ENCODE measurements around the gene IGFALS.
A peak's percentile ranks its signal among the peaks of the same experiment; 100 is the strongest.

Gene IGFALS

DNA sequence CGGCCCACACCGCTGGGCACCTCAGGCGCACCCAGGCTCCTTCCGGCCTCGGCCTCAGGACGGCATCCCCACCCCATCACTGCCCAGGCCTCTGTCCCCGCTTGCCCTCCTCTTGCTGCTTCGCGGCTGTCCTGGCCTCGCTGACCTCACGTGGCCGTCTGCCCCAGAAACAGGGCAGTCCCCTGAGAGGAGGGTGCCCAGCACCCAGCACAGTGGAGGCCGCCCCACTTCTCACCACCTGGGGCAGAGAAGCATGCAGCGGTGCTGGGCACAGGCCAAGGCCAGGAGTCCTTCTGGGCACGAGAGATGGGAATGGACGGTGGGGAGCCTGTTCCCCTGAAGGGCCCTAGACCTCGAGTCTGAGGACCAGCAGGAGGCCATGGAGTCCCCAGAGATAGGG, 24.2 kb upstream of the IGFALS start:
- TF ChIP-seq, protein P1, sequence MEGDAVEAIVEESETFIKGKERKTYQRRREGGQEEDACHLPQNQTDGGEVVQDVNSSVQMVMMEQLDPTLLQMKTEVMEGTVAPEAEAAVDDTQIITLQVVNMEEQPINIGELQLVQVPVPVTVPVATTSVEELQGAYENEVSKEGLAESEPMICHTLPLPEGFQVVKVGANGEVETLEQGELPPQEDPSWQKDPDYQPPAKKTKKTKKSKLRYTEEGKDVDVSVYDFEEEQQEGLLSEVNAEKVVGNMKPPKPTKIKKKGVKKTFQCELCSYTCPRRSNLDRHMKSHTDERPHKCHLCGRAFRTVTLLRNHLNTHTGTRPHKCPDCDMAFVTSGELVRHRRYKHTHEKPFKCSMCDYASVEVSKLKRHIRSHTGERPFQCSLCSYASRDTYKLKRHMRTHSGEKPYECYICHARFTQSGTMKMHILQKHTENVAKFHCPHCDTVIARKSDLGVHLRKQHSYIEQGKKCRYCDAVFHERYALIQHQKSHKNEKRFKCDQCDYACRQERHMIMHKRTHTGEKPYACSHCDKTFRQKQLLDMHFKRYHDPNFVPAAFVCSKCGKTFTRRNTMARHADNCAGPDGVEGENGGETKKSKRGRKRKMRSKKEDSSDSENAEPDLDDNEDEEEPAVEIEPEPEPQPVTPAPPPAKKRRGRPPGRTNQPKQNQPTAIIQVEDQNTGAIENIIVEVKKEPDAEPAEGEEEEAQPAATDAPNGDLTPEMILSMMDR (IDR thresholded peaks at IDR 0.05; ENCODE audit: insufficient read depth, low read depth, low read length, missing control alignments): no peak
- no peak for DNase-seq (ENCODE audit: low read depth)
- no peak overlapping the region for H3K4me3 ChIP-seq (ENCODE audit: low read depth, low read length)

DNA sequence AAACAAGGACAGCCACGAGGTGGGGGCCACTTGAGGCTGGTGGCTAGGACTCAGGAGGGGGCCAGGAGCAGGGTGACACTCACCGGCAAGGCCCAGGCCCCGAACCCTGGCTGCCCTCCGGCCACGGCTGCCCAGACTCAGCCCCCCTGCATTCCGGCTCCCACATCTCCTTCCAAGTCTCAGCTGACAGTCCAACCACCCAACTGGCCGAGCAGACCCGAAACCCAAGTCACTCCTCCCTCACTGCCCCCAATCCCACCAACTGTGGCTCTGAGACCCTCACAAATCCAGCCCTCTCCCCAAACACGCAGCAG, 23.7 kb upstream of the IGFALS start:
- no peak overlapping the region for H3K4me3 ChIP-seq (ENCODE audit: low read depth, low read length)
- no peak for DNase-seq (ENCODE audit: low read depth)
- TF ChIP-seq, protein P1 (IDR thresholded peaks at IDR 0.05; ENCODE audit: insufficient read depth, low read depth, low read length, missing control alignments): no peak

DNA sequence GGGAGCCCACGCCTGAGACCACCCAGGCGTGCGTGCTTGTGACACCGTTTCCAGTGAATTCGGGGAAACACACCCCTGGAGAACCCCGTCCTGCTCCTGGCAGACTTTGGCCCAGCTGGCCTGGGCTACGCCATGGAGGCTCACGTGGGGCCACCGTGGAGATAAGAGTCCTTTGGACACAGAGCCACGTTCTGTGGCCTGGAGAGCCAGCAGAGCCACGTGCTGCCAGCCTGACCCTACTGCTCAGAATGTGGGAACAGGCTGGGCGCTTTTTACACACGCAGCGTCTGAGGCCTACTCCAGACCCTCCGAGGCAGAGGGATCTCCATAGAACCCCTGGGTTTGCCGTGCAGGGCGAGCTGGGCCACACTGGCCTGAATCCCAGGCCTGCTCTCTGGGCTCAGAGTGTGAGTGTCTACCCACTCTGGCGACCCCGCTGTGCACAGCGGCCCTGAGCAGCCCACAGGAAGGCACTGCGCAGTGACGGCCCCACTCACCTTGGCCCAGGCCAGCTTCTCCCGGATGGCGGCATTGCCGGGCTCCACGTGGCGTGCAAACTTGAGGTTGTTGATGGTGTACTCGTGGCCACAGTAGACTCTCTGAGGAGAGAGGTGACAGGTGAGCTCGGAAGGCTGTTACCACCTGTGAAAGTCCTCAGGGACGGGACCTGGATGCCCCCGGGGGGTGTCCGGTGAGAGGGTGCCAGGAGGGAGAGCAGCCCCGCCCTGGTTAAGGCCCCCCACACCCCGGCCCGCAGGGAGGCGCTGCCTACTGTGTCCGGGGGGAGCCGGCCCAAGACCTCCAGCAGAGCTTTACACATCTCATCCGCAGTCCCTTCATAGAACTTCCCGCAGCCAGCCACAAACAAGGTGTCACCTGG, 23.1 kb upstream of the IGFALS start:
- TF ChIP-seq, protein P1 (IDR thresholded peaks at IDR 0.05; ENCODE audit: insufficient read depth, low read depth, low read length, missing control alignments): no peak
- DNase-seq (ENCODE audit: low read depth): no peak
- H3K4me3 ChIP-seq (ENCODE audit: low read depth, low read length): no peak overlapping the region

DNA sequence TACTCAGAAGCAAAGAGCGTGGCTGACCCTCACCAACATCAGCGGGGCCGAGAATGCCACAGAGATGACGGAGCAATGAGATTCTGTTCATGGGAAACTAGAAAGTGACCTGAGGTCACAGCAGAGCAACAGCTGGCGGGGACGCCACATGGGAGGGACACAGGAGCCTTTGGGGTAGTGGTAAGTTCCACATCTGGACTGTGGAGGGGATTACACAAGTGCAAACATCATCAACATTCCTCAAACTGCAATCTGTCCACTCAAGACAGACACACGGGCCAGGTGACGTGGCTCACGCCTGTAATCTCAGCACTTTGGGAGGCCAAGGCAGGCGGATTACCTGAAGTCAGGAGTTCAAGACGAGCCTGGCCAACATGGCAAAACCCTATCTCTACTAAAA, 22.0 kb upstream of the IGFALS start:
- DNase-seq (ENCODE audit: low read depth): no peak
- TF ChIP-seq, protein P1 (IDR thresholded peaks at IDR 0.05; ENCODE audit: insufficient read depth, low read depth, low read length, missing control alignments): no peak
- H3K4me3 ChIP-seq (ENCODE audit: low read depth, low read length): no peak overlapping the region

DNA sequence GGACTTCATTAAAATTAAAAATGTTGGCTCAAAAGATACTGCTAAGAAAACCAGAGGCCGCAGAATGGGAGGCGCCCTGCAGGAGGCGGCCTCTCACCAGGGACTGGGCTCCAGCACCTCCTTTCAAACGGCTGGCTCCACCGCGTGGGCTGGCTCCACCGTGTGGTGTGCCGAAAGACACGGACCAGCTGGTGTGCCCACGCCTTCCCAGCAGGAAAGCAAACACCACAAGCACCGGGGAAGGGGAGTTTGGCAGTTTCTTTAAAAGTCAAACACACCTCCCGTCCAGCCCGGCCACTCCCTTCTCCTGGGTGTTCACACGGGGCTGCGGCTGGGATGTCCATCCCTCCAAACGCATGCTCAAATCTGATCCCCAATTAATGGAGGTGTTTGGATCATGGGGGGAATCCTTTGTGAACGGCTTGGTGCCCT, 19.2 kb upstream of the IGFALS start:
- TF ChIP-seq, protein P1 (IDR thresholded peaks at IDR 0.05; ENCODE audit: insufficient read depth, low read depth, low read length, missing control alignments): peak; percentile 14
- DNase-seq (ENCODE audit: low read depth): peak; percentile 35
- no peak overlapping the region for H3K4me3 ChIP-seq (ENCODE audit: low read depth, low read length)

DNA sequence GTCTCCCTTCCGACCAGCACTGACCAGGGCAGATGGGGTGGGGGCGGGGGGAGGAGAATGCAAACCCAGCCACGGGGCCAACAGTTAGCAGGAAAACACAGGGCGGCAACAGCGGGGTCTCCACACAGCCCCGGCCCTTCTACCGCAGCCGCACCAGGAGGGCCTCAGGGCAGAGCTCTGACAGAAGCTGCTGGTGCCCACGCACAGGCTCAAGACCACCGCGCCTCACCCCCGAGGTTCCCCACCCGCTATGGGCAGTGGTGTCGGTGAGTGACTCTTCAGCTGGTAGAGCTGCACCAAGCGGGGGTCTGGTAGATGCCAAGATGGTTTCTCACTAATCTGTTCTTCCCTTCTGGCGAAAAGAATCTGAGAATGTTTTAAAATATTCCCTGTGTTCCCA, 17.0 kb upstream of the IGFALS start:
- TF ChIP-seq, protein P1 (IDR thresholded peaks at IDR 0.05; ENCODE audit: insufficient read depth, low read depth, low read length, missing control alignments): no peak
- no peak for DNase-seq (ENCODE audit: low read depth)
- no peak overlapping the region for H3K4me3 ChIP-seq (ENCODE audit: low read depth, low read length)

DNA sequence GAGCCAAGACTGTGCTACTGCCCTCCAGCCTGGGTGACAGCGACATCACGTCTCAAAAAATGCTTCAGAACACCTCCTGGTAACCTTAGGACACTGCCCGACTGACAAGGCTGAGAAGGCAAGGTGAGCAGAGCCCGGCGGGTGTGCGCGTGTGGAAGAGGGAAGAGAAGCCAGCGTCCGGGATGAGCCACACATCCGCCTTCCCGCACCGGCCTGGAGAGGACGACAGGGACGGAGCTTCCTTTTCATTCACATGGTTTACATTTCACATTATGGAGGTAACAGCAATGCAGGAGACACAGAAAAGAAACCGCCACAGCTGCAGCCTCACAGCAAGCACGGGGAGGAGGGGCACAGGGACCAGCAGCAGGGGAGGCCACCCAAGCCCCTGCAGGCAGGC, 16.6 kb upstream of the IGFALS start:
- TF ChIP-seq, protein P1 (IDR thresholded peaks at IDR 0.05; ENCODE audit: insufficient read depth, low read depth, low read length, missing control alignments): no peak
- no peak overlapping the region for H3K4me3 ChIP-seq (ENCODE audit: low read depth, low read length)
- DNase-seq (ENCODE audit: low read depth): no peak
